Pancreas (tissue), 10 donors: ENCODE data around the gene ANXA4. TPM values are rescaled to one million over a fixed set of nuclear protein-coding genes. Genes with fewer than 3 reads are reported as not detected.
"Not testable (repeated sequence)": the region's sequence is repeated elsewhere in the genome, so short reads cannot be mapped to it uniquely, and the experiment has no call there.

Source experiments
- ATAC-seq, 4 donors: fragments of 200-7000 bp; cut with Tn5 transposase; one replicate each; pipeline versions ENCODE4 v1.8.0 to v1.9.1; 2020; ENCODE audit warnings: mild to moderate bottlenecking in 4 of 4, moderate library complexity in 4 of 4
- DNase-seq, 6 donors: peaks; one replicate each; pipeline ENCODE4 v3.0.0-alpha.2; 2020
- FAIRE-seq: peaks from 2 replicates; lab custom pipeline; 2012; peaks lifted over from hg19 to GRCh38; lab: Jason Lieb, UNC
- H3K27ac ChIP-seq, 4 donors: fragments of 200-600 bp; sonication (generic); 1 replicate in 3 of 4; 2 replicates in 1 of 4; pipeline versions ENCODE4 v1.5.0 to v1.8.0; 2020
- H3K27me3 ChIP-seq, 4 donors: fragments of 200-600 bp; one replicate each; pipeline ENCODE4 v1.8.0; 2021
- H3K36me3 ChIP-seq, 3 donors: fragments of 200-600 bp; sonication (generic) in 1 of 3; one replicate each; pipeline versions ENCODE4 v1.5.0 to v1.8.0; 2020 to 2021
- H3K4me1 ChIP-seq, 3 donors: fragments of 200-600 bp; one replicate each; pipeline ENCODE4 v1.8.0; 2021
- H3K4me3 ChIP-seq, 4 donors: fragments of 200-600 bp; sonication (generic) in 2 of 4; one replicate each; pipeline versions ENCODE4 v1.5.0 to v1.8.0; 2020 to 2021
- H3K9me3 ChIP-seq, 4 donors: fragments of 200-600 bp; one replicate each; pipeline ENCODE4 v1.8.0; 2021
- CTCF ChIP-seq, 4 donors: fragments of 200-600 bp; sonication (generic) in 3 of 4; IDR thresholded peaks; one replicate each; pipeline versions ENCODE4 v1.5.0 to v1.8.0; 2021; ENCODE audit warnings: antibody characterized with exemption in 4 of 4
- WGBS, 2 donors: extraction: QIAGEN DNeasy Blood & Tissue Kit; methylation state at CpG; one replicate each; pipeline ENCODE4 v1.1.7; 2013; 5-methylcytosine and 5-hydroxymethylcytosine counted together
- intact Hi-C, 3 donors: fragments of 100-400 bp; cut with DNase I; formaldehyde crosslinking; loops; one replicate each; pipeline versions ENCODE4 v1.11.1 to v1.14.2; 2022
- polyA plus RNA-seq, 2 donors: library from polyadenylated mRNA; stranded (reverse); fragments of 200-250 nt; gene quantifications; one replicate each; pipeline ENCODE4 v1.2.3, GENCODE V29; 2013
- total RNA-seq, 6 donors: library from RNA; stranded (reverse); fragmentation: NEBNext Ultra II Directional in 4 of 6; extraction: Animal tissue kit (Norgen Biotek cat#: 25700) in 4 of 6; gene quantifications; one replicate each; pipeline versions ENCODE4 v1.2.1 to v1.2.4, GENCODE V29; 2021 to 2023
- donor health status: healthy with polysubstance abuse.
- donor health status: DM: no; HTN: no; CAD: no; lungs with moderate emphysema.
- donor health status: DM: no; HTN: no; CAD: no.
- donor health status: control.
- donor health status: control.
- donor health status: Bipolar disorder and iron deficiency.
- donor health status: DM: yes; HTN: yes; CAD: no.
- donor health status: DM: no; HTN: no; CAD: no.
- donor health status: DM: no; HTN: no; CAD: no.
- donor health status: DM: yes; HTN: yes; CAD: no.

Gene ANXA4
- total and polyA plus RNA-seq, 8 donors, result 215 to 762 (median 463) TPM

- no peaks in the 10 kb centered on the region for H3K27me3 ChIP-seq
- WGBS, 2 donors, result 57 to 67% methylated on average over 1 of the region's 1 CpG
- no peaks in the 10 kb centered on the region for H3K9me3 ChIP-seq
- H3K36me3 ChIP-seq, result peaks cover 0 to 14% (median 0%) of the 10 kb centered on the region in 3 donors
- DNase-seq (no peak), FAIRE-seq (no peak), ATAC-seq (no peak)
- H3K27ac ChIP-seq, result peak overlapping the region in 1 of 4 donors; percentile 62
- no peak for TF ChIP-seq CTCF (IDR thresholded peaks at IDR 0.05)
- peak overlapping the region in 2 of 4 donors; percentile 14 for H3K4me3 ChIP-seq
- intact Hi-C loops, result no loop called here
- H3K4me1 ChIP-seq, result peaks cover 4 to 33% (median 17%) of the 10 kb centered on the region in 3 donors
Measured at GRCh38 chr2:69754633-69755032, 12.7 kb downstream of the ANXA4 start.

- H3K9me3 ChIP-seq, result no peaks in the 10 kb centered on the region
- FAIRE-seq (no peak), ATAC-seq (peak; percentile 26 to 76 (median 60)), DNase-seq (no peak)
- TF ChIP-seq CTCF (IDR thresholded peaks at IDR 0.05), result no peak
- no peak overlapping the region for H3K4me3 ChIP-seq
- intact Hi-C loops, result no loop called here
- H3K36me3 ChIP-seq, result peaks cover 0 to 14% (median 0%) of the 10 kb centered on the region in 3 donors
- 35 to 40% methylated on average over 2 of the region's 2 CpGs for WGBS, 2 donors
- H3K27me3 ChIP-seq, result no peaks in the 10 kb centered on the region
- H3K27ac ChIP-seq, result peak overlapping the region in 2 of 4 donors; percentile 27 to 62
- H3K4me1 ChIP-seq, result peaks cover 4 to 33% (median 17%) of the 10 kb centered on the region in 3 donors
Measured at GRCh38 chr2:69755862-69756467, 14.0 kb downstream of the ANXA4 start.

- intact Hi-C loops, result no loop called here
- H3K4me1 ChIP-seq, result peaks cover 6 to 22% (median 18%) of the 10 kb centered on the region in 3 donors
- no peak for TF ChIP-seq CTCF (IDR thresholded peaks at IDR 0.05)
- FAIRE-seq (no peak), ATAC-seq (no peak), DNase-seq (no peak)
- peaks cover 0 to 8% (median 0%) of the 10 kb centered on the region in 3 donors for H3K36me3 ChIP-seq
- H3K27me3 ChIP-seq, result no peaks in the 10 kb centered on the region
- no peaks in the 10 kb centered on the region for H3K9me3 ChIP-seq
- peak overlapping the region in 2 of 4 donors; percentile 64 to 67 for H3K27ac ChIP-seq
- no peak overlapping the region for H3K4me3 ChIP-seq
- 88 to 94% methylated on average over 2 of the region's 2 CpGs for WGBS, 2 donors
Measured at GRCh38 chr2:69762025-69762424, 20.1 kb downstream of the ANXA4 start.

GRCh38 chr2:69762513-69763494 is 20.9 kb downstream of the ANXA4 start:
- 73 to 77% methylated on average over 14 of the region's 14 CpGs for WGBS, 2 donors
- FAIRE-seq (no peak), DNase-seq (no peak), ATAC-seq (peak; percentile 11 to 57 (median 41))
- Histone ChIP-seq H3K4me1 (peaks cover 6 to 23% (median 18%) of the 10 kb centered on the region in 3 donors), H3K4me3 (no peak overlapping the region), H3K36me3 (peaks cover 0 to 3% (median 0%) of the 10 kb centered on the region in 3 donors), H3K27ac (peak overlapping the region in 2 of 4 donors; percentile 64 to 67), H3K9me3 (no peaks in the 10 kb centered on the region), H3K27me3 (no peaks in the 10 kb centered on the region)
- TF ChIP-seq CTCF (IDR thresholded peaks at IDR 0.05), result no peak
- intact Hi-C loops, result no loop called here

- FAIRE-seq, ATAC-seq, H3K4me3 ChIP-seq, intact Hi-C loops, DNase-seq, H3K27me3 ChIP-seq, H3K36me3 ChIP-seq, H3K9me3 ChIP-seq: not testable (repeated sequence)
- 45 to 47% methylated on average over 7 of the region's 7 CpGs for WGBS, 2 donors
- peaks cover 6 to 23% (median 18%) of the 10 kb centered on the region in 3 donors for H3K4me1 ChIP-seq
- H3K27ac ChIP-seq, result peak overlapping the region in 2 of 4 donors; percentile 64 to 67
Measured at GRCh38 chr2:69763831-69764230, 21.9 kb downstream of the ANXA4 start.
